OCI-LY1 (cell line): ENCODE measurements around the gene PPP2R2D.

Experiments
- H2AFZ ChIP-seq: fragments of 200-600 bp; sonication (generic), shearing (Covaris generic); 2 replicates; pipeline ENCODE4 v1.6.0; 2014; ENCODE audit warnings: antibody characterized with exemption, mild to moderate bottlenecking, low read length
- H3F3A ChIP-seq: fragments of 200-600 bp; sonication (generic), shearing (Covaris generic); 2 replicates; pipeline ENCODE4 v1.6.0; 2014; ENCODE audit warnings: mild to moderate bottlenecking, antibody characterized with exemption, low read length, moderate library complexity; ENCODE audit not compliant: insufficient read depth
- H3K27ac ChIP-seq: fragments of 200-600 bp; sonication (generic); 2 replicates; pipeline ENCODE4 v1.5.1; 2014; ENCODE audit warnings: low read length, mixed run types, mild to moderate bottlenecking, low read depth; ENCODE audit not compliant: poor library complexity, severe bottlenecking
- H3K27me3 ChIP-seq: fragments of 200-600 bp; sonication (generic); 2 replicates; pipeline ENCODE4 v1.6.0; 2014; ENCODE audit warnings: antibody characterized with exemption, mild to moderate bottlenecking, low read length, moderate library complexity; ENCODE audit not compliant: insufficient read depth
- H3K36me3 ChIP-seq: fragments of 200-600 bp; sonication (generic); 2 replicates; pipeline ENCODE4 v1.6.1; 2014; ENCODE audit warnings: mild to moderate bottlenecking, antibody characterized with exemption, low read length, moderate library complexity, mixed read lengths; ENCODE audit not compliant: insufficient read depth
- H3K4me1 ChIP-seq: fragments of 200-600 bp; sonication (generic); 2 replicates; pipeline ENCODE4 v1.5.1; 2014; ENCODE audit warnings: mild to moderate bottlenecking, low read length, moderate library complexity; ENCODE audit not compliant: insufficient read depth, severe bottlenecking
- H3K4me2 ChIP-seq: fragments of 200-600 bp; sonication (generic), shearing (Covaris generic); 2 replicates; pipeline ENCODE4 v1.6.1; 2014; ENCODE audit warnings: low read length
- H3K4me3 ChIP-seq: fragments of 200-600 bp; sonication (generic); 2 replicates; pipeline ENCODE4 v1.5.1; 2014; ENCODE audit warnings: low read length, low read depth, mild to moderate bottlenecking, mixed read lengths; ENCODE audit not compliant: poor library complexity, severe bottlenecking
- H3K79me2 ChIP-seq: fragments of 200-600 bp; shearing (Covaris generic); 2 replicates; pipeline ENCODE4 v1.6.1; 2016; ENCODE audit warnings: mixed run types, low read length, mixed read lengths; ENCODE audit not compliant: insufficient read depth
- H3K9ac ChIP-seq: fragments of 200-600 bp; sonication (generic), shearing (Covaris generic); 2 replicates; pipeline ENCODE4 v1.6.1; 2014; ENCODE audit warnings: mild to moderate bottlenecking, low read length, mixed read lengths
- H3K9me2 ChIP-seq: fragments of 200-600 bp; sonication (generic), shearing (Covaris generic); 2 replicates; pipeline ENCODE4 v1.6.1; 2014; ENCODE audit warnings: low read depth, mild to moderate bottlenecking, low read length, mixed read lengths
- H3K9me3 ChIP-seq: fragments of 200-600 bp; shearing (Covaris generic); 2 replicates; pipeline ENCODE4 v1.6.1; 2014; ENCODE audit warnings: low read length, mixed read lengths
- H4K20me1 ChIP-seq: fragments of 200-600 bp; sonication (generic), shearing (Covaris generic); 2 replicates; pipeline ENCODE4 v1.6.0; 2016; ENCODE audit warnings: mild to moderate bottlenecking, low read length; ENCODE audit not compliant: insufficient read depth
- EZH2 ChIP-seq: fragments of 200-600 bp; sonication (generic), shearing (Covaris generic); IDR thresholded peaks from 2 replicates; pipeline ENCODE4 v1.8.0; 2017; ENCODE audit warnings: borderline replicate concordance, mixed run types, mild to moderate bottlenecking, antibody characterized with exemption, low read length, moderate library complexity, mixed read lengths
- TF ChIP-seq, protein P1 (sequence below): fragments of 200-600 bp; sonication (generic), shearing (Covaris generic); IDR thresholded peaks from 2 replicates; pipeline ENCODE4 v1.5.1; 2017; ENCODE audit warnings: mild to moderate bottlenecking, antibody characterized with exemption, low read length, moderate library complexity, mixed read lengths

The PPP2R2D gene

GRCh38 chr10:131923038-131923756 lies 22.4 kb downstream of the PPP2R2D start:
- TF ChIP-seq, protein P1, sequence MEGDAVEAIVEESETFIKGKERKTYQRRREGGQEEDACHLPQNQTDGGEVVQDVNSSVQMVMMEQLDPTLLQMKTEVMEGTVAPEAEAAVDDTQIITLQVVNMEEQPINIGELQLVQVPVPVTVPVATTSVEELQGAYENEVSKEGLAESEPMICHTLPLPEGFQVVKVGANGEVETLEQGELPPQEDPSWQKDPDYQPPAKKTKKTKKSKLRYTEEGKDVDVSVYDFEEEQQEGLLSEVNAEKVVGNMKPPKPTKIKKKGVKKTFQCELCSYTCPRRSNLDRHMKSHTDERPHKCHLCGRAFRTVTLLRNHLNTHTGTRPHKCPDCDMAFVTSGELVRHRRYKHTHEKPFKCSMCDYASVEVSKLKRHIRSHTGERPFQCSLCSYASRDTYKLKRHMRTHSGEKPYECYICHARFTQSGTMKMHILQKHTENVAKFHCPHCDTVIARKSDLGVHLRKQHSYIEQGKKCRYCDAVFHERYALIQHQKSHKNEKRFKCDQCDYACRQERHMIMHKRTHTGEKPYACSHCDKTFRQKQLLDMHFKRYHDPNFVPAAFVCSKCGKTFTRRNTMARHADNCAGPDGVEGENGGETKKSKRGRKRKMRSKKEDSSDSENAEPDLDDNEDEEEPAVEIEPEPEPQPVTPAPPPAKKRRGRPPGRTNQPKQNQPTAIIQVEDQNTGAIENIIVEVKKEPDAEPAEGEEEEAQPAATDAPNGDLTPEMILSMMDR = no peak
- TF ChIP-seq EZH2 = no peak

DNA sequence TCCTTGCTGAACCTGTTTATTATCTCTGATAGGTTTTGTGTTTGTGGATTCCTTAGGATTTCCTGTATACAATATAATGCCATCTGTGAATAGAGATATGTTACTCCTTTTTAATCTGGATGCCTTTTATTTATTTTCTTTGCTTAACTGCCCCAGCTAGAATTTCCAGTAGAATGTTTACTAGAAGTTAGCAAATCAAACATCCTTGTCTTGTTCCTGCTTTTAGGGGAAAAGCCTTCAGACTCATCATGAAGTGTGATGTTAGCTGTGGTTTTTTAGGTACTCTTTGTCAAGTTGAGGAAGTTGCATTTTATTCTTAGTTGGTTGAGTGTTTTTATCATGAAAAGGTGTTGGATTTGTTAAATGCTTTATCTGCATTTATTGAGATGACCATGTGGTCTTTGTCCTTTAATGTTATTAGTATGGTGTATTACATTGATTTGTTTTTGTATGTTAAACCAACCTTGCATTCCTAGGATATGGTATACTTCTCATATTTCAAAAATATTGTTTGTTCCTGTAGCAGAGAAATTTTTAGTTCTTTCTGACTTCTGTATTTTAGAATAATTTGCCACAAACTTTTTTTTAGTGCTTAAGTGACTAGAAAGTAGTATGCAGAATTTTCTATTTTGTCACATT lies 24.3 kb downstream of the PPP2R2D start:
- no peak overlapping the region for H2AFZ ChIP-seq
- no peaks in the 10 kb centered on the region for H3K27me3 ChIP-seq
- H3K9ac ChIP-seq = no peak overlapping the region
- H3K27ac ChIP-seq = no peak overlapping the region
- no peak overlapping the region for H3K4me3 ChIP-seq
- peaks cover 13% of the 10 kb centered on the region for H3K9me3 ChIP-seq
- no peak for TF ChIP-seq EZH2
- TF ChIP-seq, protein P1 = no peak
- no peaks in the 10 kb centered on the region for H3F3A ChIP-seq
- H3K36me3 ChIP-seq = no peaks in the 10 kb centered on the region
- no peaks in the 10 kb centered on the region for H3K9me2 ChIP-seq
- no peaks in the 10 kb centered on the region for H4K20me1 ChIP-seq
- H3K4me1 ChIP-seq = peaks cover 33% of the 10 kb centered on the region
- H3K79me2 ChIP-seq = peaks cover 95% of the 10 kb centered on the region
- H3K4me2 ChIP-seq = no peak overlapping the region

More at GRCh38 chr10:131923038-131923756, 22.4 kb downstream of the PPP2R2D start:
- Histone ChIP-seq H3K9me3 (peaks cover 13% of the 10 kb centered on the region), H3K27me3 (no peaks in the 10 kb centered on the region), H3K36me3 (no peaks in the 10 kb centered on the region), H3K4me1 (peaks cover 24% of the 10 kb centered on the region), H3K9ac (no peak overlapping the region), H3K4me3 (no peak overlapping the region), H3F3A (no peaks in the 10 kb centered on the region), H2AFZ (no peak overlapping the region), H3K9me2 (no peaks in the 10 kb centered on the region), H4K20me1 (no peaks in the 10 kb centered on the region), H3K79me2 (peaks cover 79% of the 10 kb centered on the region), H3K27ac (no peak overlapping the region), H3K4me2 (no peak overlapping the region)

GRCh38 chr10:131925716-131926115 lies 24.9 kb downstream of the PPP2R2D start:
- peaks cover 96% of the 10 kb centered on the region for H3K79me2 ChIP-seq
- peaks cover 13% of the 10 kb centered on the region for H3K9me3 ChIP-seq
- H3K9ac ChIP-seq = no peak overlapping the region
- no peak overlapping the region for H3K4me3 ChIP-seq
- H3K4me1 ChIP-seq = peaks cover 31% of the 10 kb centered on the region
- H3K4me2 ChIP-seq = no peak overlapping the region
- TF ChIP-seq, protein P1 = no peak
- TF ChIP-seq EZH2 = no peak
- no peak overlapping the region for H3K27ac ChIP-seq
- H3K27me3 ChIP-seq = no peaks in the 10 kb centered on the region
- no peaks in the 10 kb centered on the region for H3K36me3 ChIP-seq
- H3K9me2 ChIP-seq = no peaks in the 10 kb centered on the region
- no peak overlapping the region for H2AFZ ChIP-seq
- no peaks in the 10 kb centered on the region for H3F3A ChIP-seq
- no peaks in the 10 kb centered on the region for H4K20me1 ChIP-seq
